DLD1 (cell line): ENCODE data around the gene NFIX.
"Not testable (repeated sequence)": the region's sequence is repeated elsewhere in the genome, so short reads cannot be mapped to it uniquely, and the experiment has no call there.

Source experiments
- in situ Hi-C: cut with HindIII; loops from 2 replicates; pipeline ENCODE4 v1.10.0; 2017; ENCODE audit warnings: low sequenced_read_pairs

The NFIX gene

GRCh38 chr19:12994701-12995595, at the start of gene NFIX:
Gene NFIX, plus strand, starts transcription at chr19:12995475. Its CDS starts 363 bp downstream, at chr19:12995838.
- in situ Hi-C loops, result no loop called here

GRCh38 chr19:12945479-12946091, 49.7 kb upstream of the NFIX start, which contains the start of gene RAD23A:
Gene RAD23A, plus strand, starts transcription at chr19:12945862. Its CDS starts 87 bp downstream, at chr19:12945949.
- in situ Hi-C loops, result no loop called here

- in situ Hi-C loops, result no loop called here
Measured at GRCh38 chr19:12946092-12946721, 49.1 kb upstream of the NFIX start.

- in situ Hi-C loops, result no loop called here
Measured at GRCh38 chr19:12946731-12947496, 48.4 kb upstream of the NFIX start.

GRCh38 chr19:12947702-12948611, 47.3 kb upstream of the NFIX start:
- in situ Hi-C loops, result no loop called here

GRCh38 chr19:12948612-12949362, 46.5 kb upstream of the NFIX start:
- in situ Hi-C loops, result no loop called here

GRCh38 chr19:12949363-12950283, 45.7 kb upstream of the NFIX start:
- in situ Hi-C loops, result no loop called here

- in situ Hi-C loops, result not testable (repeated sequence)
Measured at GRCh38 chr19:12952050-12952449, 43.2 kb upstream of the NFIX start.

GRCh38 chr19:12952488-12953137, 42.7 kb upstream of the NFIX start:
- in situ Hi-C loops, result no loop called here

- in situ Hi-C loops, result no loop called here
Measured at GRCh38 chr19:12953138-12953798, 42.0 kb upstream of the NFIX start.

- in situ Hi-C loops, result no loop called here
Measured at GRCh38 chr19:12953799-12954611, 41.3 kb upstream of the NFIX start.

GRCh38 chr19:12954612-12954962, 40.7 kb upstream of the NFIX start:
- in situ Hi-C loops, result no loop called here

GRCh38 chr19:12955575-12955974, 39.7 kb upstream of the NFIX start:
- in situ Hi-C loops, result not testable (repeated sequence)

GRCh38 chr19:12955996-12956395, 39.3 kb upstream of the NFIX start:
- in situ Hi-C loops, result no loop called here

- in situ Hi-C loops, result no loop called here
Measured at GRCh38 chr19:12956446-12957388, 38.6 kb upstream of the NFIX start, which contains the start of gene GADD45GIP1. Gene GADD45GIP1, minus strand, starts transcription at chr19:12957223. Its CDS starts 11 bp downstream, at chr19:12957212.
